ENCODE results near the gene QTRT2. TPM values are rescaled to one million over a fixed set of nuclear protein-coding genes. Genes with fewer than 3 reads are reported as not detected.

Gene QTRT2
- total and polyA plus RNA-seq, 11 donors: 2.0 to 12.2 (median 5.7) TPM

DNA sequence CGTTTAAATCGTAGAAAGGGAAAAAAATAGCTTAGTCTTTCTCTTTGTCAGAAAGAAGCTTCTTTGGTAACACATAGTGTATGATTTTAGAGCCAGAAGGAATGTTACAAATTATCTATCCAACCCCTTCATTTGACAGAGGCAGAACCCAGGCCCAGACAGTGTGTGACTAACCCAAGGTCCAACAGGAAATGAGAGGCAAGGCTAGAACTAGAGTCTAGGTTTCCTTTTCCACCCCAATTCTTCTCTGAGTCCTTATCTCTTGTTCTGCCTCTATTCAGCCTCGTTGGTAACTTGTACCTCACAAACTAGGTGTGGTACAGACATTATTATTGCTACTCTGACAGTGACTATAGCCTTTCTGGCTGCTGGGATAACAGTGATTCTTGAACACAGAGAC, 39.3 kb downstream of the QTRT2 start:
- ATAC-seq (no peak), DNase-seq (no peak)
- Histone ChIP-seq H3K4me3 (no peak overlapping the region), H3K9me3 (no peaks in the 10 kb centered on the region), H3K4me1 (peaks cover 0 to 19% (median 6%) of the 10 kb centered on the region in 12 donors), H3K27me3 (no peaks in the 10 kb centered on the region), H3K27ac (no peak overlapping the region), H3K36me3 (no peaks in the 10 kb centered on the region)
- 66 to 69% (median 67%) methylated on average over 3 of the region's 3 CpGs for WGBS, 4 donors
- TF ChIP-seq, protein P1, sequence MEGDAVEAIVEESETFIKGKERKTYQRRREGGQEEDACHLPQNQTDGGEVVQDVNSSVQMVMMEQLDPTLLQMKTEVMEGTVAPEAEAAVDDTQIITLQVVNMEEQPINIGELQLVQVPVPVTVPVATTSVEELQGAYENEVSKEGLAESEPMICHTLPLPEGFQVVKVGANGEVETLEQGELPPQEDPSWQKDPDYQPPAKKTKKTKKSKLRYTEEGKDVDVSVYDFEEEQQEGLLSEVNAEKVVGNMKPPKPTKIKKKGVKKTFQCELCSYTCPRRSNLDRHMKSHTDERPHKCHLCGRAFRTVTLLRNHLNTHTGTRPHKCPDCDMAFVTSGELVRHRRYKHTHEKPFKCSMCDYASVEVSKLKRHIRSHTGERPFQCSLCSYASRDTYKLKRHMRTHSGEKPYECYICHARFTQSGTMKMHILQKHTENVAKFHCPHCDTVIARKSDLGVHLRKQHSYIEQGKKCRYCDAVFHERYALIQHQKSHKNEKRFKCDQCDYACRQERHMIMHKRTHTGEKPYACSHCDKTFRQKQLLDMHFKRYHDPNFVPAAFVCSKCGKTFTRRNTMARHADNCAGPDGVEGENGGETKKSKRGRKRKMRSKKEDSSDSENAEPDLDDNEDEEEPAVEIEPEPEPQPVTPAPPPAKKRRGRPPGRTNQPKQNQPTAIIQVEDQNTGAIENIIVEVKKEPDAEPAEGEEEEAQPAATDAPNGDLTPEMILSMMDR (IDR thresholded peaks at IDR 0.05): no peak
- no peak for TF ChIP-seq POLR2A (IDR thresholded peaks at IDR 0.05)
- intact Hi-C loops (cut with DNase I): no loop called here

DNA sequence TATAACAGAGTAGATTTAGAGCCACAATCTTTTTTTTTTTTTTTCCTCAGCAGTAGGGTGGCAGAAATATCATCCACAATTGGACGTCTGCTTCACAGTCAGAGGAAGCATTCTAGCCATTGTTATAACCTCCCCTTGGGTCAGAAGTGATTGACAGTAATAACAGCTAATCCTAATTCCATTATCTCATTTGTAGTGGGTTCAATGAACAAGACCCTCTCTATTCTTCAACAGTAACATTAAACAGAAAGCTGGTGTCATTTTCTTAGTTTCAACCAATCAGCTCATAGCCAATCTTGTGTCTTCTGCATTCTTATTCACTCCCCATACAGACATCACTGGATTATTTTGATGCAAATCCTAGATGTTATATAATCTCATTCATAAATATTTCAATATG, 44.6 kb downstream of the QTRT2 start:
- intact Hi-C loops (cut with DNase I): no loop called here
- H3K4me3 ChIP-seq: no peak overlapping the region

DNA sequence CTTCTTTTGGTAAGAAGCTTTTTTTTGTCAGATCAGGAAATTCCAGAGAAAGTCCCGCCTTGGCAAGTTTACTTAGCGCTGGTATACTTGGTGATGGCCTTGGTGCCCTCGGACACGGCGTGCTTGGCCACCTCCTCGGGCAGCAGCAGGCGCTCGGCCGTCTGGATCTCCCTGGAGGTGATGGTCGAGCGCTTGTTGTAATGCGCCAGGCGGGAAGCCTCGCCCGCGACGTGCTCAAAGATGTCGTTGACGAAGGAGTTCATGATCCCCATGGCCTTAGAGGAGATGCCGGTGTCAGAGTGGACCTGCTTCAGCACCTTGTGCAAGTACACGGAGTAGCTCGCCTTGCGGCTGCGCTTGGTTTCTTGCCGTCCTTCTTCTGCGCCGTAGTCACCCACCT, 46.6 kb downstream of the QTRT2 start:
- ATAC-seq: no peak
- no peak for TF ChIP-seq POLR2A (IDR thresholded peaks at IDR 0.05)
- TF ChIP-seq, protein P1 (IDR thresholded peaks at IDR 0.05): no peak
- no peaks in the 10 kb centered on the region for H3K4me1 ChIP-seq
- no peak overlapping the region for H3K27ac ChIP-seq
- H3K36me3 ChIP-seq: no peaks in the 10 kb centered on the region
- DNase-seq: no peak
- WGBS, 4 donors: 87 to 94% (median 93%) methylated on average over 27 of the region's 27 CpGs
- H3K9me3 ChIP-seq: no peaks in the 10 kb centered on the region
- H3K4me3 ChIP-seq: no peak overlapping the region
- H3K27me3 ChIP-seq: no peaks in the 10 kb centered on the region
- intact Hi-C loops (cut with DNase I): no loop called here

More for the DNA sequence above, 44.6 kb downstream of the QTRT2 start:
- TF ChIP-seq, protein P1 (IDR thresholded peaks at IDR 0.05): no peak
- no peak for TF ChIP-seq POLR2A (IDR thresholded peaks at IDR 0.05)
- Histone ChIP-seq H3K27me3 (no peaks in the 10 kb centered on the region), H3K36me3 (no peaks in the 10 kb centered on the region), H3K27ac (no peak overlapping the region), H3K4me1 (no peaks in the 10 kb centered on the region), H3K9me3 (no peaks in the 10 kb centered on the region)
- DNase-seq: no peak
- ATAC-seq: no peak
- WGBS, 4 donors: 35 to 46% (median 35%) methylated on average over 1 of the region's 1 CpG

DNA sequence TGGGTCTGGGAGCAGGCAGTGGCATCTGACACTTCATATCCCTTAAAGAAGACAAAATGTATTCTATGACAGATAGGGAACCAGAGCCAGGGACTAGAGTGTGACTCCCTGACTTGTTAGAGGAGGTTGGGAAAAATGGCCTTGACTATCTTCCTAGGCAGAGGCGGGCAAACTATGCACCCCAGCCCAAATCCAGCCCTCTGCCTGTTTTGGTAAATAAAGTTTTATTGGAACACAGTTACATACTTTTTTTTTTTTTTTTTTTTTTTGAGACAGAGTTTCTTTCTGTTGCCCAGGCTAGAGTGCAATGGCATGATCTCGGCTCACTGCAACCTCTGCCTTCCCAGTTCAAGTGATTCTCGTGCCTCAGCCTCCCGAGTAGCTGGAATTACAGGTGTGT, 47.3 kb downstream of the QTRT2 start:
- H3K4me1 ChIP-seq: no peaks in the 10 kb centered on the region
- no peak overlapping the region for H3K4me3 ChIP-seq
- intact Hi-C loops (cut with DNase I): no loop called here
- 89 to 97% (median 94%) methylated on average over 4 of the region's 4 CpGs for WGBS, 4 donors
- no peak overlapping the region for H3K27ac ChIP-seq
- TF ChIP-seq, protein P1 (IDR thresholded peaks at IDR 0.05): no peak
- no peak for TF ChIP-seq POLR2A (IDR thresholded peaks at IDR 0.05)
- no peaks in the 10 kb centered on the region for H3K27me3 ChIP-seq
- no peaks in the 10 kb centered on the region for H3K9me3 ChIP-seq
- ATAC-seq (no peak), DNase-seq (no peak)
- H3K36me3 ChIP-seq: no peaks in the 10 kb centered on the region
